Naive thymus-derived CD8-positive, alpha-beta T cell (primary cell): ENCODE results near the gene TCERG1L. TPM values are rescaled to one million over a fixed set of nuclear protein-coding genes. Genes with fewer than 3 reads are reported as not detected.
A peak's percentile ranks its signal among the peaks of the same experiment; 100 is the strongest.
"Not testable (repeated sequence)": the region's sequence is repeated elsewhere in the genome, so short reads cannot be mapped to it uniquely, and the experiment has no call there.

Experiments used
- ATAC-seq, 2 donors: fragments of 150-1000 bp; cut with Tn5 transposase in 1 of 2; sonication (Bioruptor Pico), chemical (Tn5 transposase) in 1 of 2; 1 replicate in 1 of 2; 2 replicates in 1 of 2; pipeline ENCODE4 v1.10.0; 2021; ENCODE audit warnings: mild to moderate bottlenecking in 2 of 2, moderate library complexity in 2 of 2
- POLR2A ChIA-PET: fragments of 350-600 bp; sonication (Branson Sonifier 250); formaldehyde crosslinking; loops from one replicate; lab custom pipeline; 2021; ENCODE audit warnings: antibody characterized with exemption; lab: Charles Lee
- DNase-seq, 10 donors: peaks; one replicate each; pipeline versions ENCODE4 v3.0.0 to v3.0.0-alpha.2; 2020 to 2022
- H3K27ac Mint-ChIP-seq, 10 donors: one replicate each; pipeline ENCODE4 v1.8.0; 2020 to 2022; ENCODE audit warnings: mild to moderate bottlenecking in 10 of 10, mixed read lengths in 10 of 10, moderate library complexity in 4 of 10, inconsistent platforms in 1 of 10
- H3K27me3 Mint-ChIP-seq, 5 donors: one replicate each; pipeline ENCODE4 v1.8.0; 2021 to 2022; ENCODE audit warnings: mixed read lengths in 5 of 5
- H3K36me3 Mint-ChIP-seq, 3 donors: one replicate each; pipeline ENCODE4 v1.8.0; 2020 to 2022; ENCODE audit warnings: mixed read lengths in 3 of 3, mild to moderate bottlenecking in 2 of 3, inconsistent platforms in 1 of 3
- H3K4me1 Mint-ChIP-seq, 4 donors: one replicate each; pipeline ENCODE4 v1.8.0; 2021 to 2022; ENCODE audit warnings: mixed read lengths in 4 of 4
- H3K4me3 Mint-ChIP-seq, 10 donors: one replicate each; pipeline ENCODE4 v1.8.0; 2020 to 2022; ENCODE audit warnings: mild to moderate bottlenecking in 10 of 10, mixed read lengths in 10 of 10, moderate library complexity in 6 of 10, inconsistent platforms in 1 of 10
- H3K9me3 Mint-ChIP-seq, 9 donors: one replicate each; pipeline ENCODE4 v1.8.0; 2020 to 2022; ENCODE audit warnings: mixed read lengths in 9 of 9, mild to moderate bottlenecking in 3 of 9, inconsistent platforms in 1 of 9, moderate library complexity in 1 of 9
- polyA plus RNA-seq, 3 donors: library from polyadenylated mRNA; unstranded; fragments of 300-500 nt; fragmentation: Illumina TruSeq; gene quantifications; one replicate each; pipeline ENCODE4 v1.2.3, GENCODE V29; 2021
- total RNA-seq, 8 experiments: library from RNA in 2 of 8; stranded (reverse) in 2 of 8; gene quantifications; one replicate each; pipeline ENCODE4 v1.2.3 and lab custom pipeline; 2021 to 2026

Gene TCERG1L
- total and polyA plus RNA-seq, 5 experiments from 2014 or later, result 0.14 to 0.27 TPM; not detected in 3

DNA sequence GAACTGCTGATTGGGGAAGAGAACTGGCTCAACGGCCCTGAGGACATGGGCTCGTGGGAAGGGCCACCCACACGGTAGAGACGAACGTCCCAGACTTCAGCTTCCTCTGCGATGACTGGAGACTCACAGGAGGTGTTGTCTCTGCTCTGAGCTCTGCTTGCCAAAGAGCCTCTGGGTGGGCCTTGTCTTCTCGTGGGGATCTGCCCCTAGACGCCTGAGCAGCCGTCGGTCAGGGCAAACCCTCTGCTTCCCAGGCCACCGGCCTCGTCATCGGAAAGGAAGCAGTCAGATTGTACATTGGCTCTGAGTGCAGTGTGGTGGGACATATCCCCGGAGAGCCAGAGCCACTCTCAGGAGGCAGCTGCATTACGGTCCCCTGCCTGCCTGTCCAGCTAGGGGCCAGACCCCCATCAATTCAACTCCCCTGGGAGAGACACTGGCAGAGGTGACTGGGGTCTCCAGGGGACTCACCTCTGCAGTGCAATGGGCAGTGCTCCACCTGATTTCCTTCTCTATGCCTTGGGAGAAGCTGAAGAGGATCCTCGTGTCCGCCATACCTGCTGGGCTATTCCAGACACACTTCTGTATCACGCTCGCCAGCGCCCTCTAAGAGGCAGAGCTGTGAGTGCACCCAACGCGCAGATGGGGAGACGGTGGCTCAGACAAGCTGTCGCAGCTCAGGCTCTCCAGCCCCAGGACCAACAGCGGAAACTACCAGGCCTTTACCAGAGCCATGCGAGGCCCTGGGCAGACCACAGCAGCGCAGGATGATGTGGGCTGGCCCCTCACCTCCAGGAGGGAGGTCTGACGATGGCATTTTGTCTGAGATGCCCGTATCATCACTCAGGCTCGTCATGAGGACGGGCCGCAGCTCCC, 227.4 kb downstream of the TCERG1L start:
- POLR2A ChIA-PET, result no interaction called here
- Mint-ChIP-seq H3K27ac (peak overlapping the region in 3 of 10 donors; percentile 31 to 43 (median 32)), H3K4me3 (peak overlapping the region in 3 of 10 donors; percentile 6 to 31 (median 11)), H3K9me3 (peaks cover 0 to 2% (median 0%) of the 10 kb centered on the region in 9 donors), H3K4me1 (peaks cover 12 to 45% (median 26%) of the 10 kb centered on the region in 4 donors), H3K27me3 (peaks cover 0 to 8% (median 0%) of the 10 kb centered on the region in 5 donors), H3K36me3 (no peaks in the 10 kb centered on the region)
- peak in 1 of 10 donors; percentile 21 for DNase-seq
- ATAC-seq, result no peak

DNA sequence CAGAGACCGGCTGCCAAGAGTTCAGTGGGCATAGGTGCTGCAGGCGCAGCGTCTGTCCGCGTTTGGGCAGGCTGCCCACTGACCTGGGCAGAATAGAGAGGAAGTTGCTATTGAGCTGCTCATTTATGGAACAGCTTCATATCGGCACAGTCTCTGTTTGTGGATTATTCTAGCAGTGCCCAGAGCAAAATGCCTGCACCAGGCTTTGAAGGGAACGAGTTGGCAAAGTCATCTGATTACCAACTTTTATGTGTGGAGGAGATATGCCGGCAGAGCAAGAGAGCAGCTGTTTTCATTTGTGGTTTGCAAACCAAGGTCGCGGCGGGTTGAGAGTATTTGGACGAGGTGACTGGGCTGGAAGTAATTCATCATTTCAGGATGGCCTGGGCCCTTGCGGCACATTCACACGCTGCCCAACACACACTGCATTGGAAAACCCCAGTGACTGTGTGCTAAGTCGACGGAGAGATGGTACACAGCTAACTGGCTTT, 228.5 kb downstream of the TCERG1L start:
- POLR2A ChIA-PET, result no interaction called here
- no peak for DNase-seq
- H3K4me3 Mint-ChIP-seq, result peak overlapping the region in 6 of 10 donors; percentile 0 to 57 (median 36)
- no peaks in the 10 kb centered on the region for H3K36me3 Mint-ChIP-seq
- no peak for ATAC-seq
- peaks cover 0 to 8% (median 0%) of the 10 kb centered on the region in 5 donors for H3K27me3 Mint-ChIP-seq
- peak overlapping the region in 6 of 10 donors; percentile 3 to 66 (median 40) for H3K27ac Mint-ChIP-seq
- H3K9me3 Mint-ChIP-seq, result peaks cover 0 to 2% (median 0%) of the 10 kb centered on the region in 9 donors
- H3K4me1 Mint-ChIP-seq, result peaks cover 12 to 44% (median 25%) of the 10 kb centered on the region in 4 donors

DNA sequence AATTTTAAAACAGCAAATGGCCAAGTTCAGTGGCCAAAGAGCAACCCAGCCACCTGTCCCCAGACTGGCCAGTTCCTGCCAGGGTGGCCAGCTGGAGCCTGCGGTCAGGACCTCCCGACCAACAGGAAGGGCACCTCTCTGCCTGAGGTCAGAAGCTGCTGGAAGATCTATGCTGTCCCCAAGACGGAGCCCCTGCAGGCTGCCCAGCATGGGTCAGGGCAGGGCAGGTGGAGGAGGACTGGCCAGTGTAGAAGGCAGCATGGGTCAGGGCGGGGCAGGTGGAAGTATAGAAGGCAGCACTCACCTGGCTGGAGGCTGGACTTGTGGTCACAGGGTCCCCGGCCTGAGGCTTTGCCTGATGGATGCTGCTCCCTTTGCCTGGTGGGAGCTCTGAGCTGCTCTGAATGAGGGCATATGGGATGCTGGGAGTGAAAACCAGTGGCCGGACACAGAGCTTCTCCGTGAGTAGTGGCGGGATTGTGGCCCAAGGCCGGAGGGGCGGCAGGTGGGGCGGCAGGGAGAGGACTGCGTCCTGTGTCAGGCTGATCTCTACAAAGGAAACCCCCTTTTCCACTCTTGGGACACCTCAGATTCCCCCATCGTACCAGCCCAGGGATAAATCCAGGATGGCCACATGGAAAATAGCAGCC, 229.2 kb downstream of the TCERG1L start:
- Mint-ChIP-seq H3K4me1 (peaks cover 12 to 44% (median 25%) of the 10 kb centered on the region in 4 donors), H3K27ac (peak overlapping the region in 2 of 10 donors; percentile 25 to 89), H3K4me3 (peak overlapping the region in 2 of 10 donors; percentile 64 to 76), H3K9me3 (peaks cover 0 to 2% (median 0%) of the 10 kb centered on the region in 9 donors), H3K36me3 (no peaks in the 10 kb centered on the region), H3K27me3 (peaks cover 0 to 8% (median 0%) of the 10 kb centered on the region in 5 donors)
- POLR2A ChIA-PET, result no interaction called here
- DNase-seq (no peak), ATAC-seq (no peak)

DNA sequence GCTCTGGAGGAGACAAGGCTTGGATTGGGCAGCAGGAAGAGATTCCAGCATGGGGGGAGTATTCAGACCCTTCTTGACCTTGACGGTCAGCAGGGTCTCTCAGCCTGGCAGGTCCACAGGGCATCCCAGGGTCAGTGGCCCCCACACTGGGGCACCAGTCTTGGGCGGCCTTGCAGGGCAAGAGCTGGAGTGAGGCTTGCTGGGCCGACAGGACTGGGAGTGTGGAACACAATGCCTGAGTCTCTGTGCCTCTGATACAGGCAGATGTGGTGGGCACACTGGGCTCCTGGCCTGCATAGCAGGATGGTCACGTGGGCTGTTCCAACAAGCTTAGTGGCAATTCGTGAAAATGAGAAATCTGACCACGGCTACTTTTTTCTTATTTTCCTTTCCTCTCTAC, 229.7 kb downstream of the TCERG1L start:
- Mint-ChIP-seq H3K9me3 (peaks cover 0 to 2% (median 0%) of the 10 kb centered on the region in 9 donors), H3K27me3 (peaks cover 0 to 8% (median 0%) of the 10 kb centered on the region in 5 donors), H3K27ac (peak overlapping the region in 7 of 10 donors; percentile 75 to 95 (median 85)), H3K4me3 (peak overlapping the region in 7 of 10 donors; percentile 34 to 77 (median 52)), H3K36me3 (no peaks in the 10 kb centered on the region), H3K4me1 (peaks cover 12 to 44% (median 25%) of the 10 kb centered on the region in 4 donors)
- DNase-seq (no peak), ATAC-seq (no peak)
- POLR2A ChIA-PET, result no interaction called here

DNA sequence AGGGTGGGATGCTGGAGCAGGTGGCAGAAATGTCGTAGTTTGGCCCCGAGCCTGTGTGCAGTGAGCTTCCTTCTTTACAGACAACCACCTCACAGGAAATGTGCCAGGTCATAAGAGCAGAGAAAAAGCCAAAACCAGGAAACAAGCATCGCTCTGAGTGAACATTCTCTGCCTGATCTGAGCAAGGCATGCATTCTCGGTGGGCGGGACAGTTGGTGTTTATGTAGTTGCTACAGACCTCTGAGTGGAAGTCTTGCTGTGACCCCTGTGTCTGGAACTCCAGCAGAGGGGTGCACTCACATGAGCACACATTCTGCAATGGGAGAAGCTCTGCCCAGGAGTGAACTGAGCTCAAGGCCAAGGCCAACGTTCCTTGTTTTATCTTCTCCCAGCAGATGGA, 230.1 kb downstream of the TCERG1L start:
- H3K36me3 Mint-ChIP-seq, result no peaks in the 10 kb centered on the region
- POLR2A ChIA-PET, result no interaction called here
- peak overlapping the region in 8 of 10 donors; percentile 75 to 95 (median 86) for H3K27ac Mint-ChIP-seq
- peak overlapping the region in 9 of 10 donors; percentile 26 to 77 (median 49) for H3K4me3 Mint-ChIP-seq
- peaks cover 12 to 44% (median 25%) of the 10 kb centered on the region in 4 donors for H3K4me1 Mint-ChIP-seq
- H3K27me3 Mint-ChIP-seq, result peaks cover 0 to 8% (median 0%) of the 10 kb centered on the region in 5 donors
- peak in 2 of 10 donors; percentile 6 to 15 for DNase-seq
- H3K9me3 Mint-ChIP-seq, result peaks cover 0 to 2% (median 0%) of the 10 kb centered on the region in 9 donors
- peak; percentile 57 to 65 for ATAC-seq

DNA sequence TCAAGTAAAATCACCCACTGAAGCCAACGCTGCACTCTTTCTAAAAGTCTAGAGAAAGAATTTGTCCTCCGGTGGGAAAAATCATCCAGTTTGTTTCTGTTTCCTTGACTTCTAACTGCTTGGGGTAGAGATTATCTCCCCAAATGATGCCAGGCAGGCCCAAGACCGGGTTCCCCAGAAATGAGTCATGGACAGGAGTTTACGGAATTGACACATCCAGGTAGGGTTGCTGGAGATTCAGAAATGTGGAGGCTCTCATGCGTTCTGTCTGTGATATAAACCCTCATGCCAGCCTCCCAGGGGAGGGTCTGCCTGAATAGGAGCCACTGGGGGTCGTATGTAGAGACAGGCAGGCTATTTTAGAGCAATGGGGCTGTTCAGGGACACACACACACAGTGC, 230.9 kb downstream of the TCERG1L start:
- Mint-ChIP-seq H3K27ac (peak overlapping the region in 4 of 10 donors; percentile 34 to 95 (median 80)), H3K36me3 (no peaks in the 10 kb centered on the region), H3K27me3 (peaks cover 0 to 6% (median 0%) of the 10 kb centered on the region in 5 donors), H3K4me3 (no peak overlapping the region), H3K4me1 (peaks cover 12 to 42% (median 24%) of the 10 kb centered on the region in 4 donors), H3K9me3 (peaks cover 0 to 1% (median 0%) of the 10 kb centered on the region in 9 donors)
- ATAC-seq (no peak), DNase-seq (no peak)
- POLR2A ChIA-PET, result no interaction called here

DNA sequence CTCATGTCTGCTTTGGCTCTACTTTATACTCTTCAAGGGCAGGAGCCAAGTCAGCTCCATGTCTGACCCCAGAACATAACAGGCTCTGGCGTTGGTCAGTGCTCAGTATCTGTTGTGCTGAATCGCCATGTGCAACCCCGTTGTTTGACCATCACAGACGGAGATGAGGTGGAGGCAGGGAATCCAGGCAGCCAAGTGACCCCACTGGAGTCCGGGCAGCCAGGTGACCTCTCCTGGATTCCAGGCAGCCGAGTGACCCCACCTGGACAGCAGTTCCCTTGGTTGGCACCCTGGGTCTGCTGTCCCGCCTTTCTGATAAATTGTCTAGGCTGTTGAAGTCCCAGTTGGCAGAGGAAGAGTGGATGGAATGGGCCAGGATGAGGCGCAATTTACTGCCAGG, 232.2 kb downstream of the TCERG1L start:
- POLR2A ChIA-PET, result no interaction called here
- H3K27me3 Mint-ChIP-seq, result peaks cover 0 to 3% (median 0%) of the 10 kb centered on the region in 5 donors
- H3K4me3 Mint-ChIP-seq, result no peak overlapping the region
- no peaks in the 10 kb centered on the region for H3K9me3 Mint-ChIP-seq
- no peaks in the 10 kb centered on the region for H3K36me3 Mint-ChIP-seq
- H3K4me1 Mint-ChIP-seq, result peaks cover 12 to 33% (median 24%) of the 10 kb centered on the region in 4 donors
- no peak for DNase-seq
- ATAC-seq, result no peak
- peak overlapping the region in 2 of 10 donors; percentile 5 to 18 for H3K27ac Mint-ChIP-seq

DNA sequence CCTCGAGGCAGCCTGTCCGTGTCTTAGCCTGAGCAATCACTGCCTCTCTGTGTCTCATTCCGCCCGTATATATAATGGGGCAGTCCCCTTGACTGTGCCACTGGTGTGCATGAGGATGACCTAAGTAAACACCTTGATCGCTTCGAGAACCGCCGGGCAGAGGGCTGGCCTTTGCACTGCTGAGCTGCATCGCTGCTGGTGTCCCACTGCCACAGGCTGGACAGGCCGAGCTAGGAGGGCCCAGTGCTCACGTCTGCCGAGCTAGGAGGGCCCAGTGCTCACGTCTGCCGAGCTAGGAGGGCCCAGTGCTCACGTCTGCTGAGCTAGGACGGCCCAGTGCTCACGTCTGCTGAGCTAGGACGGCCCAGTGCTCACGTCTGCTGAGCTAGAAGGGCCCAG, 232.6 kb downstream of the TCERG1L start:
- POLR2A ChIA-PET, H3K4me3 Mint-ChIP-seq, H3K36me3 Mint-ChIP-seq, DNase-seq, H3K27me3 Mint-ChIP-seq, H3K27ac Mint-ChIP-seq, ATAC-seq, H3K9me3 Mint-ChIP-seq: not testable (repeated sequence)
- peaks cover 12 to 29% (median 22%) of the 10 kb centered on the region in 4 donors for H3K4me1 Mint-ChIP-seq

DNA sequence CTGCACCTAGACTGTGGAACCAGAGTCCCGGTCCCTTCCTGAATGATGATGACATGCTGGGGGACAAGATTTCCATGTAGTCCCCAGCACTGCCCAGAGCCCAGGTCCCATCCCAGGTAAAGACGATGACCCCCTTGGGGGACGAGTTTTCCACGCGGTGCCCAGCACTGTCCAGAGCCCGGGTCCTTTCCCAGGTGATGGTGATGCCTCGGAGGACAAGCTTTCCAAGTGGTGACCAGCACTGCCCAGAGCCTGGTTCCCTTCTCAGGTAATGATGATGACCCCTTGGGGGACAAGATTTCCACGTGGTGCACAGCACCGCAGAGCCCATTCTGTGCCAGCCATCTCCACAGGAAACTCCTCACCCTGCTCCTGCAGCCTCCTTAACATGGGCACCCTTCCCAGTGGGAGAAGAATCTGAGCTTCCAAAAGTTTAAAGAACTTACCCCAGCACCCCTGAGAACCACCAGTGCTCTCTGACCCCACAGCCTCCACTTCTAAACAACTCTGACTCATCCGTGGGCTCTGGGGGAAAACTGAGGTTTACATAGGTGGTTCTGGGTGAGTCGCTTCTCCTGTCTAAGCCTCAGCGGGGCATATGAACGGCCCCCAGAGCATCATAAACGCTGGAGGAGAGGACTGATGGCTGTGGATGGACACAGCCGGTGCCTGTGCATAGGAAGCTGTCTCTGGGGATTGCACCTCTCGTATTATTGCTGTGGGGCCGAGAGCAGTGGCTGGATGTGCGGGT, 233.2 kb downstream of the TCERG1L start:
- Mint-ChIP-seq H3K9me3 (no peaks in the 10 kb centered on the region), H3K4me1 (peaks cover 8 to 24% (median 17%) of the 10 kb centered on the region in 4 donors), H3K27ac (peak overlapping the region in 1 of 10 donors; percentile 11), H3K4me3 (no peak overlapping the region), H3K36me3 (no peaks in the 10 kb centered on the region), H3K27me3 (no peaks in the 10 kb centered on the region)
- POLR2A ChIA-PET, result no interaction called here
- ATAC-seq, result no peak
- DNase-seq, result no peak

DNA sequence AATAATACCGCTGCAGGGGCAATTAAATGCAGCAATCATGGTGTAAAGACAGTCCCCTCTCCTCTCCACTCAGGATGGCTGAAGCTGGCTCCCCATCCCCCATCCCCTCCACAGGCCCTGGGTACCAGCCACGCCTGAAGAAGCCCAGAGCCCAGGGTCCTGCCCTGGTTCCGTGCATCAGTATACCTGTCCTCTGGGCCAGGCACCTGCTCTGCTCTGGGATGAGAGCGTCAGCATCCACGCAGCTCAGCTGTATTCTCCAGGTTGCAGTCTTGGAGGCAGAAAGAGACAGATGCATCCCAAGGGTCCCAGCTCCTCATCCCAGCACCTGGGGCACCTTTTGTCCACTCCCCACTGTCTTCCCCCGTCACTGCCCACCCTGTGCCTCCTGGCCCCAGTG, 233.8 kb downstream of the TCERG1L start:
- Mint-ChIP-seq H3K4me1 (peaks cover 7 to 18% (median 12%) of the 10 kb centered on the region in 4 donors), H3K4me3 (no peak overlapping the region), H3K36me3 (no peaks in the 10 kb centered on the region), H3K9me3 (no peaks in the 10 kb centered on the region), H3K27ac (no peak overlapping the region), H3K27me3 (no peaks in the 10 kb centered on the region)
- DNase-seq (no peak), ATAC-seq (no peak)
- POLR2A ChIA-PET, result no interaction called here

DNA sequence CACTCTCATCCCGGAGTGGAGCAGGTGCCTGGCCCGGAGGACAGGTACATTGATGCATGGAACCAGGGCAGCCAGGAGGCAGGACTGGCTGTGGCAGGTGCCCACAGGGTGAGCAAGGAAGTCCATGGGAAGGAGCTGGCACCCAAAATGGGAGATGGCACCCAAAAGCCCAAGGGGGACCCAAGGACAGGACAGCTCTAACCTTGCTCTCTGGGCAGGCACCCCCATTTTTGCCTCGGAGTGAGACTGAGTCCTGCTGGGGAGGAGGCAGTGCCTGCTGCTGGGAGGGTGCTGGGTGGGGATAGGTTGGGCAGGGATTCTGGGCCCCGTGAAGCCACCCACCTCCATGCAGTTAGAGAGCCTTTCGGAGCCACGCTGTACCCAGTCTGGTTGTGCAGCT, 234.5 kb downstream of the TCERG1L start:
- Mint-ChIP-seq H3K27ac (no peak overlapping the region), H3K9me3 (no peaks in the 10 kb centered on the region)

DNA sequence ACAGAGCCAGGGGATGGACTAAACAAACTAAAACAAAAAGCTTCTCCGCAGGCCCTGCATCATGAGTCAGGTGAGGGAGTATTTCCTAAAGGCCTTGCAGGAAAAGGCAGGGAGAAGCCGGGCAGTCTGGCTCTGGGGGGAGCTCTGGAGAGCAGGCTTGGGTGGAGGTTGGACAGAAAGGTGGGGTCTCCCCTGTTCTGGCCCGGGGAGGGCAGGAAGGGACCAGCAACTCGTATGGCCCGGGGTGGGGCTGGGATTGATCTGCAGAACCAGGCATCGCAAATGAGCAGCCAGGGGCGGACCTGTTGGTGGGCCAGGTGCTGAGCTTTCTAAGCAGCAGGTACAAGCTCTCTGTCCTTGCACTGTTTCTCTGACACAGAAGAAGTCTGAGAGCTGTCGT, 235.2 kb downstream of the TCERG1L start:
- POLR2A ChIA-PET, result no interaction called here
- Mint-ChIP-seq H3K27ac (no peak overlapping the region), H3K9me3 (no peaks in the 10 kb centered on the region), H3K27me3 (no peaks in the 10 kb centered on the region), H3K4me1 (peaks cover 4 to 13% (median 7%) of the 10 kb centered on the region in 4 donors), H3K4me3 (no peak overlapping the region), H3K36me3 (no peaks in the 10 kb centered on the region)
- DNase-seq, result no peak
- ATAC-seq, result no peak

More for the DNA sequence above, 234.5 kb downstream of the TCERG1L start:
- H3K4me1 Mint-ChIP-seq, result peaks cover 7 to 16% (median 12%) of the 10 kb centered on the region in 4 donors
- H3K36me3 Mint-ChIP-seq, result no peaks in the 10 kb centered on the region
- ATAC-seq (no peak), DNase-seq (no peak)
- H3K27me3 Mint-ChIP-seq, result no peaks in the 10 kb centered on the region
- no peak overlapping the region for H3K4me3 Mint-ChIP-seq
- POLR2A ChIA-PET, result no interaction called here
